H9 (cell line): ENCODE measurements around the gene KCTD1. TPM values are rescaled to one million over a fixed set of nuclear protein-coding genes. Genes with fewer than 3 reads are reported as not detected.

Source experiments
- DNase-seq: peaks from one replicate; pipeline ENCODE4 v3.0.0-alpha.2; 2017
- H2AFZ ChIP-seq: one replicate; pipeline ENCODE4 v1.6.1; 2013; ENCODE audit warnings: mild to moderate bottlenecking, low read length, control low read depth, moderate library complexity
- H2AK5ac ChIP-seq: 2 replicates; pipeline ENCODE4 v1.6.1; 2013; ENCODE audit warnings: low read length, control low read depth, mixed read lengths; ENCODE audit not compliant: insufficient read length
- H2BK120ac ChIP-seq: one replicate; pipeline ENCODE4 v1.6.1; 2013; ENCODE audit warnings: low read depth, mild to moderate bottlenecking, low read length, control low read depth, inconsistent platforms; ENCODE audit not compliant: poor library complexity, severe bottlenecking
- H2BK12ac ChIP-seq: 2 replicates; pipeline ENCODE4 v1.6.1; 2013; ENCODE audit warnings: low read length, control low read depth, mixed read lengths, low read depth; ENCODE audit not compliant: insufficient read length
- H2BK15ac ChIP-seq: 2 replicates; pipeline ENCODE4 v1.6.1; 2013; ENCODE audit warnings: low read depth, low read length, control low read depth
- H2BK20ac ChIP-seq: one replicate; pipeline ENCODE4 v1.6.1; 2013; ENCODE audit warnings: low read depth, mild to moderate bottlenecking, low read length, control low read depth, inconsistent platforms; ENCODE audit not compliant: poor library complexity, severe bottlenecking
- H2BK5ac ChIP-seq: 2 replicates; pipeline ENCODE4 v1.6.1; 2013; ENCODE audit warnings: low read length, control low read depth, mixed read lengths; ENCODE audit not compliant: insufficient read length
- H3K14ac ChIP-seq: 2 replicates; pipeline ENCODE4 v1.6.1; 2013; ENCODE audit warnings: low read length, control low read depth; ENCODE audit not compliant: insufficient read depth
- H3K18ac ChIP-seq: 2 replicates; pipeline ENCODE4 v1.6.1; 2013; ENCODE audit warnings: low read depth, mild to moderate bottlenecking, mixed read lengths, low read length, control low read depth; ENCODE audit not compliant: insufficient read length
- H3K23ac ChIP-seq: 2 replicates; pipeline ENCODE4 v1.6.1; 2013; ENCODE audit warnings: low read length, control low read depth, mixed read lengths, low read depth; ENCODE audit not compliant: insufficient read length
- H3K23me2 ChIP-seq: 2 replicates; pipeline ENCODE4 v1.6.1; 2013; ENCODE audit warnings: low read depth, mild to moderate bottlenecking, mixed read lengths, low read length, control low read depth; ENCODE audit not compliant: insufficient read length, poor library complexity, severe bottlenecking
- H3K27ac ChIP-seq: 2 replicates; pipeline ENCODE4 v1.5.1; 2013; ENCODE audit warnings: low read length, control low read depth, mixed read lengths, low read depth; ENCODE audit not compliant: insufficient read length
- H3K27me3 ChIP-seq: 2 replicates; pipeline ENCODE4 v1.6.1; 2013; ENCODE audit warnings: low read length, control low read depth, inconsistent platforms; ENCODE audit not compliant: insufficient read depth
- H3K4ac ChIP-seq: 2 replicates; pipeline ENCODE4 v1.6.1; 2013; ENCODE audit warnings: low read depth, mild to moderate bottlenecking, control low read depth, inconsistent platforms, low read length, moderate library complexity
- H3K4me1 ChIP-seq: 2 replicates; pipeline ENCODE4 v1.6.1; 2013; ENCODE audit warnings: low read length, control low read depth, inconsistent platforms; ENCODE audit not compliant: insufficient read depth
- H3K4me2 ChIP-seq: 2 replicates; pipeline ENCODE4 v1.6.1; 2013; ENCODE audit warnings: low read length, control low read depth, mixed read lengths; ENCODE audit not compliant: insufficient read length, insufficient read depth
- H3K56ac ChIP-seq: 2 replicates; pipeline ENCODE4 v1.6.1; 2013; ENCODE audit warnings: low read depth, mild to moderate bottlenecking, mixed read lengths, low read length, control low read depth; ENCODE audit not compliant: insufficient read length
- H3K79me1 ChIP-seq: 2 replicates; pipeline ENCODE4 v1.6.1; 2013; ENCODE audit warnings: low read depth, mild to moderate bottlenecking, moderate library complexity, low read length, control low read depth, inconsistent platforms; ENCODE audit not compliant: insufficient read depth, poor library complexity, severe bottlenecking
- H3K79me2 ChIP-seq: 2 replicates; pipeline ENCODE4 v1.6.1; 2013; ENCODE audit warnings: low read length, control low read depth, inconsistent platforms; ENCODE audit not compliant: insufficient read depth
- H3K9ac ChIP-seq: 2 replicates; pipeline ENCODE4 v1.6.1; 2013; ENCODE audit warnings: low read length, control low read depth, mixed read lengths; ENCODE audit not compliant: insufficient read length; ENCODE audit errors: extremely low read depth
- H3K9me3 ChIP-seq: one replicate; pipeline ENCODE4 v1.6.1; 2013; ENCODE audit warnings: low read depth, low read length, inconsistent platforms; ENCODE audit not compliant: control insufficient read depth
- H3T11ph ChIP-seq: one replicate; pipeline ENCODE4 v1.6.1; 2013; ENCODE audit warnings: mild to moderate bottlenecking, low read length, control low read depth, inconsistent platforms
- H4K20me1 ChIP-seq: one replicate; pipeline ENCODE4 v1.6.1; 2013; ENCODE audit not compliant: control insufficient read depth, insufficient read length, insufficient read depth
- H4K5ac ChIP-seq: 2 replicates; pipeline ENCODE4 v1.6.1; 2013; ENCODE audit warnings: low read depth, mild to moderate bottlenecking, mixed read lengths, low read length, control low read depth; ENCODE audit not compliant: insufficient read length
- H4K8ac ChIP-seq: replicated peaks from 2 replicates; pipeline ENCODE4 v1.6.1; 2013; ENCODE audit warnings: low read length, control low read depth, mixed read lengths, low read depth; ENCODE audit not compliant: insufficient read length
- H4K91ac ChIP-seq: 2 replicates; pipeline ENCODE4 v1.6.1; 2013; ENCODE audit warnings: low read depth, mild to moderate bottlenecking, moderate library complexity, mixed read lengths, low read length, control low read depth; ENCODE audit not compliant: insufficient read length
- H3K27ac Mint-ChIP-seq, 3 experiments: 2 replicates in 2 of 3; 3 replicates in 1 of 3; pipeline ENCODE4 v1.8.0; 2020 to 2021; ENCODE audit warnings: mixed read lengths in 3 of 3, mild to moderate bottlenecking in 1 of 3, moderate library complexity in 1 of 3
- H3K27me3 Mint-ChIP-seq: 2 replicates; pipeline ENCODE4 v1.8.0; 2021; ENCODE audit warnings: low read depth, mild to moderate bottlenecking, moderate library complexity, mixed read lengths
- H3K36me3 Mint-ChIP-seq, 3 experiments: 2 replicates in 2 of 3; 3 replicates in 1 of 3; pipeline ENCODE4 v1.8.0; 2020 to 2021; ENCODE audit warnings: low read depth in 3 of 3, mixed read lengths in 3 of 3; ENCODE audit not compliant: insufficient read depth in 1 of 3
- H3K4me1 Mint-ChIP-seq, 2 experiments: 2 replicates each; pipeline ENCODE4 v1.8.0; 2020; ENCODE audit warnings: mixed read lengths in 2 of 2
- H3K4me3 Mint-ChIP-seq, 2 experiments: 2 replicates in 1 of 2; 3 replicates in 1 of 2; pipeline ENCODE4 v1.8.0; 2020 to 2021; ENCODE audit warnings: mild to moderate bottlenecking in 2 of 2, mixed read lengths in 2 of 2, moderate library complexity in 1 of 2
- H3K9me3 Mint-ChIP-seq, 2 experiments: 2 replicates in 1 of 2; 3 replicates in 1 of 2; pipeline ENCODE4 v1.8.0; 2020; ENCODE audit warnings: mild to moderate bottlenecking in 2 of 2, mixed read lengths in 2 of 2, moderate library complexity in 1 of 2
- CTCF ChIP-seq: fragments of 200-600 bp; sonication (generic); conservative IDR thresholded peaks from 3 replicates; pipeline ENCODE4 v1.8.0; 2021; ENCODE audit warnings: antibody characterized with exemption, mild to moderate bottlenecking
- WGBS: extraction: QIAGEN DNeasy Blood & Tissue Kit; methylation state at CpG from one replicate; pipeline ENCODE4 v1.1.7; 2013; ENCODE audit warnings: missing lambda C conversion rate, low lambda C conversion rate, mixed read lengths; ENCODE audit not compliant: insufficient read length; ENCODE audit errors: extremely low coverage; 5-methylcytosine and 5-hydroxymethylcytosine counted together
- total RNA-seq: library from RNA; stranded (reverse); gene quantifications from 2 replicates; pipeline ENCODE4 v1.2.1, GENCODE V29; 2021

KCTD1 gene
- total RNA-seq, 1 experiment from 2014 or later, result 10.8 TPM

- Histone ChIP-seq H3K9me3 (no peaks in the 10 kb centered on the region), H4K91ac (no peak overlapping the region), H4K5ac (no peak overlapping the region), H3K14ac (no peak overlapping the region), H3K56ac (no peak overlapping the region), H3K23me2 (no peaks in the 10 kb centered on the region), H2AK5ac (no peak overlapping the region), H3K4ac (no peak overlapping the region), H2BK12ac (no peak overlapping the region), H3K27me3 (no peaks in the 10 kb centered on the region), H2BK120ac (no peak overlapping the region), H2BK20ac (no peak overlapping the region), H3K27ac (no peak overlapping the region), H3T11ph (no peak overlapping the region), H3K79me2 (no peaks in the 10 kb centered on the region), H3K4me1 (no peaks in the 10 kb centered on the region), H2BK15ac (no peak overlapping the region), H2AFZ (no peak overlapping the region), H3K23ac (no peak overlapping the region), H4K20me1 (no peaks in the 10 kb centered on the region), H2BK5ac (no peak overlapping the region), H3K9ac (no peak overlapping the region), H3K18ac (no peak overlapping the region), H3K79me1 (no peaks in the 10 kb centered on the region), H4K8ac (no peak overlapping the region), H3K4me2 (no peak overlapping the region)
- H3K27me3 Mint-ChIP-seq, result no peaks in the 10 kb centered on the region
- H3K36me3 Mint-ChIP-seq, result no peaks in the 10 kb centered on the region; a peak in 1 of 7 replicates
- no peaks in the 10 kb centered on the region for H3K9me3 Mint-ChIP-seq
- DNase-seq, result no peak
- H3K4me3 Mint-ChIP-seq, result no peak overlapping the region
- WGBS, result no CpG with 5 or more reads among the region's 4 CpGs
- H3K4me1 Mint-ChIP-seq, result peaks cover 10 to 14% of the 10 kb centered on the region in 2 experiments
- no peak overlapping the region for H3K27ac Mint-ChIP-seq
- no peak for TF ChIP-seq CTCF
Observed at GRCh38 chr18:26497866-26498265, 50.5 kb downstream of the KCTD1 start.
